Measurements from ENCODE around the gene ADAT3.
A peak's percentile ranks its signal among the peaks of the same experiment; 100 is the strongest.

Gene ADAT3

GRCh38 chr19:1905110-1905862 is at the start of gene ADAT3, which contains the start of gene SCAMP4:
Gene ADAT3, plus strand, starts transcription at chr19:1905399. Its CDS starts 6,649 bp downstream, at chr19:1912048.
Gene SCAMP4, plus strand, starts transcription at chr19:1905399. Its CDS starts 9,621 bp downstream, at chr19:1915020.
- peak; percentile 98 for DNase-seq (ENCODE audit: low spot score)

GRCh38 chr19:1855828-1856255 is 49.4 kb upstream of the ADAT3 start:
- no peak for DNase-seq (ENCODE audit: low spot score)

GRCh38 chr19:1856345-1856697 is 48.9 kb upstream of the ADAT3 start:
- no peak for DNase-seq (ENCODE audit: low spot score)

GRCh38 chr19:1856698-1857603 is 48.2 kb upstream of the ADAT3 start:
- no peak for DNase-seq (ENCODE audit: low spot score)

- DNase-seq (ENCODE audit: low spot score): no peak
Observed at GRCh38 chr19:1857648-1858326, 47.4 kb upstream of the ADAT3 start.

GRCh38 chr19:1858412-1859081 is 46.7 kb upstream of the ADAT3 start:
- DNase-seq (ENCODE audit: low spot score): no peak

GRCh38 chr19:1859331-1859781 is 45.8 kb upstream of the ADAT3 start:
- no peak for DNase-seq (ENCODE audit: low spot score)

GRCh38 chr19:1860042-1860775 is 45.0 kb upstream of the ADAT3 start:
- peak; percentile 69 for DNase-seq (ENCODE audit: low spot score)

- DNase-seq (ENCODE audit: low spot score): no peak
Observed at GRCh38 chr19:1860821-1861598, 44.2 kb upstream of the ADAT3 start.

GRCh38 chr19:1861599-1862031 is 43.6 kb upstream of the ADAT3 start:
- DNase-seq (ENCODE audit: low spot score): no peak

- no peak for DNase-seq (ENCODE audit: low spot score)
Observed at GRCh38 chr19:1862068-1862423, 43.2 kb upstream of the ADAT3 start.

- peak; percentile 51 for DNase-seq (ENCODE audit: low spot score)
Observed at GRCh38 chr19:1862424-1863327, 42.5 kb upstream of the ADAT3 start.

GRCh38 chr19:1863328-1863637 is 41.9 kb upstream of the ADAT3 start, which contains the start of gene KLF16:
Gene KLF16, minus strand, starts transcription at chr19:1863579. Its CDS starts 82 bp downstream, at chr19:1863497.
- DNase-seq (ENCODE audit: low spot score): no peak

GRCh38 chr19:1863638-1864479 is 41.3 kb upstream of the ADAT3 start:
- DNase-seq (ENCODE audit: low spot score): peak; percentile 83

- DNase-seq (ENCODE audit: low spot score): peak; percentile 61
Observed at GRCh38 chr19:1864480-1865171, 40.6 kb upstream of the ADAT3 start.

- no peak for DNase-seq (ENCODE audit: low spot score)
Observed at GRCh38 chr19:1865172-1866010, 39.8 kb upstream of the ADAT3 start.
